Ecto neural progenitor cell (in vitro differentiated cells): Measurements from ENCODE around the gene GOLGA6C.
"Not testable (repeated sequence)": the region's sequence is repeated elsewhere in the genome, so short reads cannot be mapped to it uniquely, and the experiment has no call there.

Source experiments
- DNase-seq: peaks from one replicate; pipeline ENCODE4 v3.0.0-alpha.2; 2018; ENCODE audit warnings: low spot score

GOLGA6C gene

GRCh38 chr15:75252285-75252684, 5.8 kb upstream of the GOLGA6C start:
- DNase-seq, result not testable (repeated sequence)

GRCh38 chr15:75258620-75259343, 648 bp downstream of the GOLGA6C start:
- DNase-seq, result not testable (repeated sequence)

GRCh38 chr15:75259873-75260272, 1.7 kb downstream of the GOLGA6C start:
- DNase-seq, result not testable (repeated sequence)

- not testable (repeated sequence) for DNase-seq
Observed at GRCh38 chr15:75273751-75274359, 15.7 kb downstream of the GOLGA6C start.

DNA sequence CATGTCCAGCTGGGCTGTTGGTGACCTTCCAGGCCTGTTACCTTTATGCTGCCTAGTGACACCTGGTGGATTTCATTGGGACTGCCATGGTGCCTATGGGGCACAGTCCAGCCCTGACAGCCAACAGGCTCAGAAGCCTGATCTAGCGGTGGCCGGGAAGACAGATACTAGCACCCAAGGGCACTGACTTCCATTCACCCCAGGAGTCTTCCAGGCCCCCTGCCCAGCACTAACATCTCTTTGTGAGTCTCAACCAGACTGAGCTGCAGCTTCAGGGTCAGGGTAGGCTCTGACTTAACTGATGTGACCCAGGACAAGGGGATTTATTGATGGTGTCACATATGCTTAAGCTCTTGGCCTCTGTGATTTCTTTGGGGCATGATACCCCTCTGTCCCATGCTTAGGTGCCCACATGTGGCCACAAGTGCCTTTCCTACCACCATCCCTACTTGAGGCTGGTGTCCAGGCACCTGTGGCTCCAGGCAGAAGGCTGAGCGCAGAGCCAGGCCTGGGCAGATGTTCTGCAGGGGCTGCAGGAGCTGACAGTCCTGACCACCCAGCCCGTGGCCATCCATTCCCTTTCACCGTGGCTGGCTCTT, 16.5 kb downstream of the GOLGA6C start:
- peak; percentile 79 for DNase-seq

- peak; percentile 46 for DNase-seq
Observed at GRCh38 chr15:75275617-75276016, 17.5 kb downstream of the GOLGA6C start.

DNA sequence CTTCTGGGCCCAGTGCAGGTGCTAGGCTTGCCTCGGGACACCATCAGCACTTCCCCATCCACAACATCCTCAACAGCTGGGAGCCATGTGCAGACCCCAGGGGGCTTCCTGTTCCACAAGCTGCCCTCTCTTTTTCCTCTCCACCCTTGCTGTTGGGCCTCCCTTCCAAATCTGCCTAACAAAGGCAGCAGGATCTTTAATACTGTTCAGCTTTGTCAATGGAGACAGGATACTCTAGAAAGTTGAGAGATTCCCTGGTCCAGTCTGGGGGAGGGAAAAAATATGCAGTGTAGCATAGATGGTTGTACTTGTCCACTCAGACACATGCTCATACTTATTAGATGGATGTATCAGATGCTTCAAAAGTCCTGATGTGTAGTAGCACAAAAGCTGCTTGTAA, 20.4 kb downstream of the GOLGA6C start:
- peak; percentile 3 for DNase-seq

DNA sequence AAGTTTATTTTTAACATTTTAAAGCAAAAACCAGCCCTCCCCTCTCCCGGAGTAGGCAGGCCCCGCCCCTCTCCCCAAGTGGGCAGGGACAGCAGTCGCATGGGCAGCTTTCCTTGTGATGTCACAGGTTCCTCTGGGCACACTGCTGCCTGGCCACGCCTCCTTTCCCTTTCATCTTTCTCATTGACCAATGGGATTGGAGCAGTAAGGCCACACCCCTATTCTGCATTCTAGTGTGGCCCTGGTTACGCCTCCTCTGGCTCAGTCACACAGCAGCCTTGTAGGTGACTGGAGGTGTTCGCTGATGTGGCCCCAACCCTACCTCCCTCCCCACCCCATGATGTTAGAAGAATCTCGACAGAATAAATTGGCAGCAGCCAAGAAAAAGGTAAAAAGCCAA, 24.4 kb downstream of the GOLGA6C start, which contains the start of gene GOLGA6D:
TSS of gene GOLGA6D (plus strand) at position 264 of the 400 bp plus-strand sequence. CDS start at position 305, 41 bp downstream.
- not testable (repeated sequence) for DNase-seq

GRCh38 chr15:75284152-75284551, 26.0 kb downstream of the GOLGA6C start:
- not testable (repeated sequence) for DNase-seq

GRCh38 chr15:75293660-75294059, 35.5 kb downstream of the GOLGA6C start:
- not testable (repeated sequence) for DNase-seq

- DNase-seq, result not testable (repeated sequence)
Observed at GRCh38 chr15:75298541-75299310, 40.6 kb downstream of the GOLGA6C start.

DNA sequence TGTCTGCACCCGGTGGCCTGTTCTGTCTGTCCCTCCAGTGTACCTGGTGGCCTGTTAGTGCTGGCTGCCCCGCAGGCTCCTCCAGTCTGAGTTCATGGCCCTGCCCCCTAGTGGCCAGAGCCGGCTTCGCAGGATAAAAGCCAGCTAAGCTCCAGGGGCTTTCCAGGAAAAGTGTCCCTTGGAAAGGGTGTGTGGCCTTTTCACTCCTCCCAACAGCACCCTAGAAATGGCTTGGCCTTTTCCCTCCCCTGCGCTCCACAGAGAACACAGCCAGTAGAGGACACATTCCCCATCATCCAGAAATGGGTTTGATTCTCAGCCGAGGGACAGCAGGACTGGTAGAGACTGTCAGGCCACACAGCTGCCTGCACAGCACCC, 41.2 kb downstream of the GOLGA6C start:
- not testable (repeated sequence) for DNase-seq

DNA sequence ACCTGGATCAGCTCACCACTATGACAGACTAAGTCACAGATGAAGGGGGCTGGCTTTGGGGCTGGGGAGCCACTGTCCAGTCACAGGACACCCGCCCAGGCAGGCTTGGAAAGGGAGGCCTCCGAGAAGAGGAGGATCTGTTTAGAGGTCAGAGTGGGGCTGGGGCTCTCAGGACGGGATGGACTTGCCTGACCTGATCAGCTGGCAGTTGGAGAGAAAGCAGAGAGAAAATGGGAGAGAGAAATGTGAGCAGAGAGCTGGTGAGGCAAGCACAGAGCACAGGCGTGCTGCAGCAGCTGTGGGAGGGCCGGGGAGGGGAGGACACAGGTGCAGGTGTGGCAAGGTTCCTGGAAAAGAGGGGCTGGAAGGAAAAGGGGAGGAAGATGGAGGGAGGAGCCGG, 41.9 kb downstream of the GOLGA6C start:
- DNase-seq, result not testable (repeated sequence)

DNA sequence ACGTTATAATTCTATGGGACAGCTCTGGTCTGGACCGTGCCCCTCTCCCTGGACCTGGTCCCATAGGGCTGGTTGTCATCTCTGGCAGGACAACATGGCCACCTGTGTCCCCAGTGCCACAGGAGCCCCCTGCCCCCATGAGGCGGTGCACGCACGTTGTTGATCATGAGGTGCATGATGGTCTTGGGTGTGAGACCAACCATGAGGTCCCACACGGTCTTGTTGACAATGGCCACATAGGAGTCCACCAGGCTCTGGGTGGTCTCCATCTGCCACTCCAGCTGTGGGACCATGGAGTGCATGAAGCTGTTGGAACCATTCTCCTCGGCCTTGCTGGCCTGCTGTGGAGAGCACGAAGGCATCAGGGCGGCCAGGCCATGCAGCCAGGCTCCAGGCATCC, 44.2 kb downstream of the GOLGA6C start:
- DNase-seq, result no peak

DNA sequence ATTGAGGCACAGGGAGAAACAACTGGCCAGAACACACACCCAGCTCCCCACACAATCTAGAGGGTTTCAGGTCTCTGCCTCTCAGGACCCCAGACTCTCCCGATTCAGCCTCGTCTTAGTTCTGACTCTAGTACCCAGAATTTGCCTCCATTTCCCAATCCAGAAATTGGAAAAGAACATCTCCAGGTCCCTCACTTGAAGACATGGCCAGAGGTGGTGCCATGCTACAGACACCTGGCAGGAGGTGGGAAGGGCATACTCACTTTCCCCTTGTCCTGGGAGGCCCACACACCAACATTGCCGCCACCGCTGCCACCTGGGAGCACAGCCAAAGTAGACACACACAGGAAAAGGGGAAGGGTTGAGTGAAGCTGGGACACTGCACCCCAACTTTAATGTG, 44.6 kb downstream of the GOLGA6C start:
- not testable (repeated sequence) for DNase-seq

DNA sequence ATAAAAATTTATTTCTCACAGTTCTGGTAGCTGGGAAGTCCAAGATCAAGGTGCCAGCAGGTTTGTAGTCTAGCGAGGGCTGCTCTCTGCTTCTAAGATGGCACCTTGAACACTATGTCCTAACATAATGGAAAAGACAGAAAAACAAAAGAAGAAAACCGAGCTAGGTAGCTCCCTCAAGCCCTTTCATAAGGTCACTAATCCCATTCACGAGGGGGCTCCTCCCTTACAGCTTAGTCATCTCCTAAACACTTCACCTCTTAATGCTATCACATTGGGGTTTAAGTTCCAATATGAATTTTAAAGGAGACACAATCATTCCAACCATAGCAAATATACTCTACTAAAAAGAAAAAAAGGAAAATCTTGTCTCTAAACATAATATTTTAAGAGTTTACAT, 48.1 kb downstream of the GOLGA6C start:
- DNase-seq, result no peak

DNA sequence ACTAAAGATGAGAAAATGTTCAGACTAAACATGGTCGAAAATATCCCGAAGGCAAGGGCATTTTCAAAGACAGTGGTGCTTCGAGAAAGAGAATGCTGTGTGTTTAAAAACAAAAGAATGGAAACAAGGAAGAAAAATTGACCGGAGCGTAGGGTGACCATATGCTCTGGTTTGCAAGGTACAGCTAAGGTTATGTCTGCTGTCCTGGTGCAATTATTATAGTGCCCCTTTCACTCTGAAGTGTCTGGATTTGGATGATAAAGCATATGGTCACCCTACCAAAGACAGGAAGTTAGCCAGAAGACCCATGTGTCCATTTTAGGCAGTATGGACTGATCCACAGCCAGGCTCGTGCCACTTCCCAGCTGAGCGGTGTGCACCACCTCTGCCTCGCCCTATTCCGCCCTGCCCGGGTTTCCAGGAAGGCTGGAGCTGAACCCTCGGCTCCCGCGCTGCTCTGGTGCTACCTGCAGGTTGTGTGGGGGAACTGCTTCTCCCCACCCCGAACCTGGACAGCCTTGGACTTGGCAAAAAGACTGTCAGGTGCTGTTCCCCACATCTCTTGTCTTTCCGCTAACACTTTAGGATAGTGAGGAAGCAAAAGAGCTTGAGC, 49.8 kb downstream of the GOLGA6C start:
- DNase-seq, result peak; percentile 70

GRCh38 chr15:75309711-75310110, 51.6 kb downstream of the GOLGA6C start:
- no peak for DNase-seq

- not testable (repeated sequence) for DNase-seq
Observed at GRCh38 chr15:75312548-75312947, 54.4 kb downstream of the GOLGA6C start.

DNA sequence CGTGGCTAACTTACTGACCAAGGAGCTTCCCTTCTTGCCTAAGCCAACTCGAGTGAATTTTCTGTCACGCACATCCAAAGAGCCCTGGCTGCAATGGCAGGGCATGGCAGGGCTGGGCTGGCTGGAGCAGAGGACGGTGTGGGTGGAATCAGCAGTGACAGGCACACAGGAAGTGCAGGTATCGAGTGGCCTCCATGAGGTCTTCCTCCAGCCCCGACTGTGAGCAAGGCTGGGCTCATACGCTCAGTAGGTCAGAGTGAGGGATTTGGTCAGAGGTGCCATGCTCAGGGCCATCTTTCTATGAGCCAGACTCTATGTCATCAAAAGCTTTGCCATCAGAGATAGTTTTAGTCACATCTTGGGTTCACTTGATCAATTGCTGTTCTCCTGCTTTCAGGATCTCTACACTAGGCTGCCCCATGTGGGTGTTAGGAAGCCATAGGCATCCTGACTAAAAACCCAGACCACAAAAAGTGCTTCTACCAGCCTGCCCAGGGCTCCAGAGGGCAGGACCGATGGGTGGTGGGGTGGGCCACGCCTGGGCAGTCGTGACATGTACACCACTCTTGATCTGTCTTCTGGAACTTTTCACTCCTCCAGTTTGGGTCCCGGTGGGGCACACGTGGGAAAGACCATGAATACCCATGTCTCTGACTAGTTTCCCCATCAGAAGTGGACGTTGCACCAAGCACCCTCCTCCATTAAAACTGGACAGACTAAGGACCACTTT, 55.1 kb downstream of the GOLGA6C start:
- DNase-seq, result peak; percentile 29
